ENCODE measurements around the gene FBXO28. TPM values are rescaled to one million over a fixed set of nuclear protein-coding genes. Genes with fewer than 3 reads are reported as not detected.

The FBXO28 gene
- total RNA-seq, 1 experiment from 2014 or later: 36.6 TPM

GRCh38 chr1:224080115-224080774, 33.7 kb upstream of the FBXO28 start:
- intact Hi-C loops (cut with micrococcal nuclease; ENCODE audit: unreplicated experiment) (no loop called here), in situ Hi-C loops (cut with HindIII; ENCODE audit: low pct_unique_long_range_greater_than_20kb, low sequenced_read_pairs) (no loop called here)
- no peaks in the 10 kb centered on the region for H3K36me3 ChIP-seq (ENCODE audit: control insufficient read depth, insufficient read depth, low read length)
- POLR2A ChIA-PET: no interaction called here
- H3K9me3 ChIP-seq (ENCODE audit: control insufficient read depth, insufficient read depth, low read depth, low read length): no peaks in the 10 kb centered on the region
- TF ChIP-seq TCF7L2 (IDR thresholded peaks at IDR 0.05; ENCODE audit: low read depth, low read length) (no peak), POLR2AphosphoS5 (IDR thresholded peaks at IDR 0.05; ENCODE audit: low read depth, low read length) (no peak), SIN3A (IDR thresholded peaks at IDR 0.05; ENCODE audit: borderline replicate concordance, insufficient read depth, low read depth, low read length) (no peak)
- TF ChIP-seq, protein P1, sequence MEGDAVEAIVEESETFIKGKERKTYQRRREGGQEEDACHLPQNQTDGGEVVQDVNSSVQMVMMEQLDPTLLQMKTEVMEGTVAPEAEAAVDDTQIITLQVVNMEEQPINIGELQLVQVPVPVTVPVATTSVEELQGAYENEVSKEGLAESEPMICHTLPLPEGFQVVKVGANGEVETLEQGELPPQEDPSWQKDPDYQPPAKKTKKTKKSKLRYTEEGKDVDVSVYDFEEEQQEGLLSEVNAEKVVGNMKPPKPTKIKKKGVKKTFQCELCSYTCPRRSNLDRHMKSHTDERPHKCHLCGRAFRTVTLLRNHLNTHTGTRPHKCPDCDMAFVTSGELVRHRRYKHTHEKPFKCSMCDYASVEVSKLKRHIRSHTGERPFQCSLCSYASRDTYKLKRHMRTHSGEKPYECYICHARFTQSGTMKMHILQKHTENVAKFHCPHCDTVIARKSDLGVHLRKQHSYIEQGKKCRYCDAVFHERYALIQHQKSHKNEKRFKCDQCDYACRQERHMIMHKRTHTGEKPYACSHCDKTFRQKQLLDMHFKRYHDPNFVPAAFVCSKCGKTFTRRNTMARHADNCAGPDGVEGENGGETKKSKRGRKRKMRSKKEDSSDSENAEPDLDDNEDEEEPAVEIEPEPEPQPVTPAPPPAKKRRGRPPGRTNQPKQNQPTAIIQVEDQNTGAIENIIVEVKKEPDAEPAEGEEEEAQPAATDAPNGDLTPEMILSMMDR (IDR thresholded peaks at IDR 0.05): no peak
- TF ChIP-seq, protein P2, sequence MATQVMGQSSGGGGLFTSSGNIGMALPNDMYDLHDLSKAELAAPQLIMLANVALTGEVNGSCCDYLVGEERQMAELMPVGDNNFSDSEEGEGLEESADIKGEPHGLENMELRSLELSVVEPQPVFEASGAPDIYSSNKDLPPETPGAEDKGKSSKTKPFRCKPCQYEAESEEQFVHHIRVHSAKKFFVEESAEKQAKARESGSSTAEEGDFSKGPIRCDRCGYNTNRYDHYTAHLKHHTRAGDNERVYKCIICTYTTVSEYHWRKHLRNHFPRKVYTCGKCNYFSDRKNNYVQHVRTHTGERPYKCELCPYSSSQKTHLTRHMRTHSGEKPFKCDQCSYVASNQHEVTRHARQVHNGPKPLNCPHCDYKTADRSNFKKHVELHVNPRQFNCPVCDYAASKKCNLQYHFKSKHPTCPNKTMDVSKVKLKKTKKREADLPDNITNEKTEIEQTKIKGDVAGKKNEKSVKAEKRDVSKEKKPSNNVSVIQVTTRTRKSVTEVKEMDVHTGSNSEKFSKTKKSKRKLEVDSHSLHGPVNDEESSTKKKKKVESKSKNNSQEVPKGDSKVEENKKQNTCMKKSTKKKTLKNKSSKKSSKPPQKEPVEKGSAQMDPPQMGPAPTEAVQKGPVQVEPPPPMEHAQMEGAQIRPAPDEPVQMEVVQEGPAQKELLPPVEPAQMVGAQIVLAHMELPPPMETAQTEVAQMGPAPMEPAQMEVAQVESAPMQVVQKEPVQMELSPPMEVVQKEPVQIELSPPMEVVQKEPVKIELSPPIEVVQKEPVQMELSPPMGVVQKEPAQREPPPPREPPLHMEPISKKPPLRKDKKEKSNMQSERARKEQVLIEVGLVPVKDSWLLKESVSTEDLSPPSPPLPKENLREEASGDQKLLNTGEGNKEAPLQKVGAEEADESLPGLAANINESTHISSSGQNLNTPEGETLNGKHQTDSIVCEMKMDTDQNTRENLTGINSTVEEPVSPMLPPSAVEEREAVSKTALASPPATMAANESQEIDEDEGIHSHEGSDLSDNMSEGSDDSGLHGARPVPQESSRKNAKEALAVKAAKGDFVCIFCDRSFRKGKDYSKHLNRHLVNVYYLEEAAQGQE (IDR thresholded peaks at IDR 0.05; ENCODE audit: insufficient read depth in 1 of 2, low read depth in 2 of 2, low read length in 1 of 2): no peak
- H3K4me1 ChIP-seq (ENCODE audit: control insufficient read depth, insufficient read depth, low read length): 0 out of 2 replicates have a peak, but pooled peaks cover 3% of the 10 kb centered on the region
- no peak overlapping the region for H3K4me3 ChIP-seq (ENCODE audit: low read depth in 2 of 2, low read length in 2 of 2)
- DNase-seq (ENCODE audit: low read depth, low spot score) (no peak), ATAC-seq (peak; percentile 83)
- BruUV-seq (replicated peaks): no TSS peak
- H3K27me3 ChIP-seq (ENCODE audit: control insufficient read depth, insufficient read depth, low read length): no peaks in the 10 kb centered on the region
- H3K27ac ChIP-seq (ENCODE audit: low read length): no peak overlapping the region
- CTCF ChIA-PET: interaction anchor here (0.6 to 0.7 kb wide), 2 partner anchors 35 to 90 kb away, joined by 4 to 5 read pairs; no protein-coding TSS in a partner anchor

DNA sequence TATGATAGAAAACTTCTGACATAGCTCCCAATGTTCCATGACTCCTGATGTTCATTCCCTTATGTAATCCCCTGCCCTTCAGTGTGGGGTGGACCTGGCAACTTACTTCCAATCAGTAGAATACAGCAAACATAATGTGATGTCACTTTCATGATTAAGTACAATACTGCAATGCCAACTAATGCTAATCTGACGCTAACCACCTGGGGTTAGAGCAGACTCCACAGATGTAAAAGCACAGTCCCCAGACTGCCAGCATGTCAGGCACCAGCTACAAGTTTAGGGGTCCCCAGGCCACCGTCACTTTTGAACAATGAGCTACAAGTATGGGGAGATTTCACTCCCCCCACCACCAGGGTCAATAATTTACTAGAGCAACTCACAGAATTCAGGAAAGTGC, 32.3 kb upstream of the FBXO28 start:
- Histone ChIP-seq H3K9me3 (ENCODE audit: control insufficient read depth, insufficient read depth, low read depth, low read length) (no peaks in the 10 kb centered on the region), H3K4me1 (ENCODE audit: control insufficient read depth, insufficient read depth, low read length) (0 out of 2 replicates have a peak, but pooled peaks cover 3% of the 10 kb centered on the region), H3K27ac (ENCODE audit: low read length) (no peak overlapping the region), H3K27me3 (ENCODE audit: control insufficient read depth, insufficient read depth, low read length) (no peaks in the 10 kb centered on the region), H3K4me3 (ENCODE audit: low read depth in 2 of 2, low read length in 2 of 2) (no peak overlapping the region), H3K36me3 (ENCODE audit: control insufficient read depth, insufficient read depth, low read length) (no peaks in the 10 kb centered on the region)
- ATAC-seq: no peak
- in situ Hi-C loops (cut with HindIII; ENCODE audit: low pct_unique_long_range_greater_than_20kb, low sequenced_read_pairs) (no loop called here), intact Hi-C loops (cut with micrococcal nuclease; ENCODE audit: unreplicated experiment) (no loop called here)
- ChIA-PET CTCF (no interaction called here), POLR2A (interaction anchor here (0.6 kb wide), 1 partner anchor 281 kb away, joined by 4 read pairs; no protein-coding TSS in a partner anchor)
- BruUV-seq (replicated peaks): no TSS peak
- TF ChIP-seq SIN3A (IDR thresholded peaks at IDR 0.05; ENCODE audit: borderline replicate concordance, insufficient read depth, low read depth, low read length): no peak
- TF ChIP-seq, protein P2 (IDR thresholded peaks at IDR 0.05; ENCODE audit: insufficient read depth in 1 of 2, low read depth in 2 of 2, low read length in 1 of 2): no peak
- TF ChIP-seq TCF7L2 (IDR thresholded peaks at IDR 0.05; ENCODE audit: low read depth, low read length): no peak
- no peak for TF ChIP-seq POLR2AphosphoS5 (IDR thresholded peaks at IDR 0.05; ENCODE audit: low read depth, low read length)
- TF ChIP-seq, protein P1 (IDR thresholded peaks at IDR 0.05): no peak
- DNase-seq (ENCODE audit: low read depth, low spot score): no peak

All from Panc1 (cell line).